HepG2 (cell line): Measurements from ENCODE around the gene ACACB. TPM values are rescaled to one million over a fixed set of nuclear protein-coding genes. Genes with fewer than 3 reads are reported as not detected.

Experiments
- ATAC-seq: fragments of 200-7000 bp; cut with Tn5 transposase; 3 replicates; pipeline ENCODE4 v1.9.1; 2020; ENCODE audit warnings: mild to moderate bottlenecking, moderate library complexity
- BruUV-seq: library from RNA; stranded (reverse); fragments of 400-500 nt; replicated peaks from 2 replicates; lab custom pipeline; 2021; lab: Mats Ljungman, UMichigan
- CTCF ChIA-PET: fragments of 300-600 bp; formaldehyde crosslinking; extraction: SDS; loops from one replicate; lab custom pipeline; 2021; ENCODE audit warnings: low total read pairs, inconsistent platforms, low intra/inter-chr PET ratio; lab: Yijun Ruan, JAX
- POLR2A ChIA-PET: fragments of 350-600 bp; sonication (Branson Sonifier 250); formaldehyde crosslinking; loops from one replicate; lab custom pipeline; 2020; ENCODE audit warnings: antibody characterized with exemption, inconsistent platforms; lab: Yijun Ruan, JAX
- DNase-seq: peaks from one replicate; pipeline ENCODE4 v3.0.0-alpha.2; 2015; ENCODE audit warnings: low spot score
- FAIRE-seq: peaks from 3 replicates; lab custom pipeline; 2011; peaks lifted over from hg19 to GRCh38; lab: Jason Lieb, UNC
- H2AFZ ChIP-seq: one replicate; pipeline ENCODE4 v1.6.1; 2011; ENCODE audit warnings: low read length, inconsistent platforms
- H3K27ac ChIP-seq: fragments of 300-600 bp; 3 replicates; pipeline ENCODE4 v1.8.0; 2011; ENCODE audit warnings: mixed run types, mild to moderate bottlenecking, mixed read lengths, low read length, inconsistent platforms; ENCODE audit not compliant: insufficient read depth; ENCODE audit errors: extremely low read length
- H3K27me3 ChIP-seq, 2 experiments: fragments of 200-600 bp in 1 of 2; 2 replicates in 1 of 2; 3 replicates in 1 of 2; pipeline versions ENCODE4 v1.6.0 to v1.8.0; 2011; ENCODE audit warnings: low read length in 2 of 2, mild to moderate bottlenecking in 2 of 2, moderate library complexity in 2 of 2, inconsistent platforms in 1 of 2; ENCODE audit not compliant: insufficient read depth in 2 of 2, control insufficient read depth in 1 of 2
- H3K36me3 ChIP-seq, 2 experiments: fragments of 200-600 bp in 1 of 2; replicated peaks in 1 of 2; 2 replicates in 1 of 2; 3 replicates in 1 of 2; pipeline versions ENCODE4 v1.5.1 to v1.8.0; 2011; ENCODE audit warnings: low read length in 2 of 2, inconsistent platforms in 1 of 2; ENCODE audit not compliant: insufficient read depth in 2 of 2, control insufficient read depth in 1 of 2
- H3K4me1 ChIP-seq: 2 replicates; pipeline ENCODE4 v1.5.1; 2012; ENCODE audit warnings: low read length, inconsistent platforms; ENCODE audit not compliant: insufficient read depth
- H3K4me2 ChIP-seq: 2 replicates; pipeline ENCODE4 v1.6.0; 2011; ENCODE audit warnings: low read depth, low read length, inconsistent platforms
- H3K4me3 ChIP-seq, 3 experiments: fragments of 200-600 bp in 1 of 3; sonication (generic), shearing (Covaris generic) in 1 of 3; replicated peaks in 1 of 3; 2 replicates each; pipeline ENCODE4 v1.5.1; 2011 to 2016; ENCODE audit warnings: low read length in 3 of 3, inconsistent platforms in 2 of 3, low read depth in 2 of 3, mild to moderate bottlenecking in 2 of 3, control low read depth in 1 of 3, mixed read lengths in 1 of 3; ENCODE audit not compliant: insufficient read depth in 1 of 3
- H3K79me2 ChIP-seq: one replicate; pipeline ENCODE4 v1.6.1; 2011; ENCODE audit warnings: low read length, inconsistent platforms; ENCODE audit not compliant: insufficient read depth
- H3K9ac ChIP-seq: 2 replicates; pipeline ENCODE4 v1.6.0; 2011; ENCODE audit warnings: mild to moderate bottlenecking, low read depth, low read length, inconsistent platforms; ENCODE audit not compliant: insufficient read depth
- H3K9me3 ChIP-seq: 2 replicates; pipeline ENCODE4 v1.5.1; 2012; ENCODE audit warnings: mild to moderate bottlenecking, low read length
- H4K20me1 ChIP-seq: 2 replicates; pipeline ENCODE4 v1.6.0; 2011; ENCODE audit warnings: inconsistent platforms, mild to moderate bottlenecking, low read length, moderate library complexity; ENCODE audit not compliant: insufficient read depth
- ARID4A ChIP-seq: sonication (generic); formaldehyde crosslinking; IDR thresholded peaks from 2 replicates; pipeline ENCODE4 v1.5.0; 2020; ENCODE audit warnings: mild to moderate bottlenecking, missing genetic modification reagents, borderline replicate concordance
- IKZF4 ChIP-seq: sonication (generic); formaldehyde crosslinking; IDR thresholded peaks from 2 replicates; pipeline ENCODE4 v1.5.1; 2020; ENCODE audit warnings: borderline replicate concordance, mild to moderate bottlenecking, low read depth, missing genetic modification reagents; ENCODE audit errors: not compliant biosample characterization
- KLF15 ChIP-seq: sonication (generic); formaldehyde crosslinking; IDR thresholded peaks from 2 replicates; pipeline ENCODE4 v1.8.1; 2023; ENCODE audit warnings: borderline replicate concordance, mild to moderate bottlenecking, inconsistent platforms, missing genetic modification reagents, mixed read lengths
- MLLT10 ChIP-seq: sonication (generic); formaldehyde crosslinking; IDR thresholded peaks from 2 replicates; pipeline ENCODE4 v1.4.0; 2020; ENCODE audit warnings: missing genetic modification reagents
- PCBP2 ChIP-seq: fragments of 200-400 bp; formaldehyde crosslinking; optimal IDR thresholded peaks from 2 replicates; pipeline ENCODE3; 2018; ENCODE audit warnings: low read length, low read depth; ENCODE audit not compliant: poor library complexity, severe bottlenecking
- SETDB1 ChIP-seq: sonication (generic); formaldehyde crosslinking; IDR thresholded peaks from 2 replicates; pipeline ENCODE4 v1.5.1; 2020; ENCODE audit warnings: missing genetic modification reagents, mild to moderate bottlenecking, borderline replicate concordance
- TGIF2 ChIP-seq: IDR thresholded peaks from 2 replicates; pipeline ENCODE4 v1.6.1; 2016; ENCODE audit warnings: control low read depth, missing compliant biosample characterization
- U2AF2 ChIP-seq: fragments of 200-400 bp; formaldehyde crosslinking; IDR thresholded peaks from 2 replicates; pipeline ENCODE4 v1.6.1; 2017; ENCODE audit warnings: low read depth, mild to moderate bottlenecking, low read length
- ZBTB39 ChIP-seq: sonication (generic); formaldehyde crosslinking; IDR thresholded peaks from 2 replicates; pipeline ENCODE4 v1.5.0; 2020; ENCODE audit warnings: missing genetic modification reagents
- ZNF121 ChIP-seq: sonication (generic); formaldehyde crosslinking; IDR thresholded peaks from 2 replicates; pipeline ENCODE4 v1.5.0; 2020; ENCODE audit warnings: mild to moderate bottlenecking, missing genetic modification reagents
- ZNF180 ChIP-seq: sonication (generic); formaldehyde crosslinking; IDR thresholded peaks from 2 replicates; pipeline ENCODE4 v1.4.0; 2020; ENCODE audit warnings: low read depth, missing genetic modification reagents, borderline replicate concordance
- ZNF280D ChIP-seq: sonication (generic); formaldehyde crosslinking; IDR thresholded peaks from 2 replicates; pipeline ENCODE4 v1.5.1; 2020; ENCODE audit warnings: mild to moderate bottlenecking, missing genetic modification reagents
- ZNF761 ChIP-seq: sonication (generic); formaldehyde crosslinking; conservative IDR thresholded peaks from 2 replicates; pipeline ENCODE4 v1.4.0; 2020; ENCODE audit warnings: mild to moderate bottlenecking, missing genetic modification reagents
- WGBS: methylation state at CpG from one replicate; pipeline ENCODE4 v1.1.6; 2017; ENCODE audit warnings: low lambda C conversion rate; 5-methylcytosine and 5-hydroxymethylcytosine counted together
- in situ Hi-C: cut with HindIII; loops from 2 replicates; pipeline ENCODE4 v1.10.0; 2017; ENCODE audit warnings: low pct_unique_long_range_greater_than_20kb; ENCODE audit not compliant: extremely low pct_ligation_motif_present
- intact Hi-C: fragments of 100-400 bp; cut with micrococcal nuclease; formaldehyde crosslinking; loops from one replicate; pipeline ENCODE4 v1.10.0; 2022; ENCODE audit not compliant: unreplicated experiment
- polyA plus RNA-seq, 8 experiments: library from polyadenylated mRNA; depleted of rRNA in 3 of 8; stranded (reverse) in 7 of 8; unstranded in 1 of 8; fragments of >200 nt; fragmentation: Illumina TruSeq in 4 of 8; extraction: Trizol in 4 of 8; gene quantifications; 2 replicates each; pipeline versions ENCODE4 v1.2.1 to v1.2.3, GENCODE V29; 2011 to 2016; ENCODE audit warnings: low read depth in 4 of 8, missing spikeins in 1 of 8, mixed read lengths in 1 of 8; ENCODE audit not compliant: insufficient read depth in 1 of 8
- total RNA-seq, 5 experiments: library from RNA; depleted of rRNA; stranded (reverse); fragments of >200 nt; fragmentation: Illumina TruSeq; extraction: Trizol; gene quantifications; 2 replicates each; pipeline ENCODE4 v1.2.3, GENCODE V29; 2016; ENCODE audit warnings: low read depth in 1 of 5

ACACB gene
- total and polyA plus RNA-seq, 2 of the 13 experiments (the other 11 are each of a cell fraction or from before 2014, with no cell fraction given) = 6.2 to 8.6 TPM

- DNase-seq (no peak), FAIRE-seq (no peak), ATAC-seq (no peak)
- H2AFZ ChIP-seq = no peak overlapping the region
- 100% methylated on average over 1 of the region's 1 CpG for WGBS
- H3K27ac ChIP-seq = no peak overlapping the region
- H3K4me2 ChIP-seq = no peak overlapping the region
- H3K27me3 ChIP-seq = no peaks in the 10 kb centered on the region
- no peaks in the 10 kb centered on the region for H3K79me2 ChIP-seq
- no peak overlapping the region for H3K4me3 ChIP-seq
- H3K4me1 ChIP-seq = no peaks in the 10 kb centered on the region
- H4K20me1 ChIP-seq = no peaks in the 10 kb centered on the region
- BruUV-seq = no TSS peak
- POLR2A ChIA-PET = no interaction called here
- CTCF ChIA-PET = no interaction called here
- H3K9ac ChIP-seq = no peak overlapping the region
- H3K9me3 ChIP-seq = no peaks in the 10 kb centered on the region
- intact Hi-C loops = no loop called here
- in situ Hi-C loops = loop anchor here (5.0 kb wide), 1 partner anchor 126 kb away; no protein-coding TSS in a partner anchor
- H3K36me3 ChIP-seq = peaks cover 2 to 8% of the 10 kb centered on the region in 2 experiments; a peak in 3 of 5 replicates
- TF ChIP-seq ZBTB39 (CRISPR knock-in tag) (no peak), MLLT10 (CRISPR knock-in tag) (no peak), ZNF121 (no peak), IKZF4 (no peak), ARID4A (CRISPR knock-in tag) (no peak), U2AF2 (no peak), ZNF761 (CRISPR knock-in tag) (no peak), ZNF180 (CRISPR knock-in tag) (no peak), PCBP2 (no peak), KLF15 (CRISPR knock-in tag) (no peak), SETDB1 (CRISPR knock-in tag) (no peak), ZNF280D (CRISPR knock-in tag) (no peak), TGIF2 (no peak)
Observed at GRCh38 chr12:109261087-109261486, 144.7 kb downstream of the ACACB start.
